Measurements from ENCODE around the gene CENPU.
"Not testable (repeated sequence)": the region's sequence is repeated elsewhere in the genome, so short reads cannot be mapped to it uniquely, and the experiment has no call there.

CENPU gene

DNA sequence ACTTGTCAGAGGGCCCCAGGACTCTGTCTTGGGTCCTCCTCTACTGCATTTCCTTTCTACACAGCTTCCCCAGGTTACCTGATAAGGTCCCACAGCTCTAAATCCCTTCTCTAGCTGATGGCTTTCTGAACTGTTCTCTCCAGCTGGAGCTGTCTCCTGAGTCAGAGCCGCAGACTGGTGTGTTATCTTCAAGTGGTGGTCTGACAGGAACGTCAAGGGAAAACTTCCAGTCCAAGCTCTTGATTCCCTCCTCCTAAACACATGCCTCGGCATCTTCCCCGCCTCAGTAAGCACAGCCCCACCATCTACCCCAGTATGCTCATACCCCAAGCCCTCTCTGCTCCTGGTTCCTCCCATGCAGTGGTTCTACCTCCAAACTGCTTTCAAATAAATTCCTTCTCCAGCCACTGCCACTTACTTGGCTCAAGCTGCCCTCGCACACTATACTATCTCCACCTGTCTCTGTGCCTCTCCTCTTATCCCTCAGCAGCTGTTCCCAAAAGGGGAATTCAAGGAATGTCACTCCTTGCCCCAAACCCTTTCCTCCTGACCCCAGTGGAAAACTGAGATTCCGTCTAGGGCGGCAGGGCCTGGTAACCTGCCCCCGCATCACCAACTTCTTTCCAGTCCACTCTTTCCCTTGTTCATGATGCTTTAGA, 17.2 kb upstream of the CENPU start:
- DNase-seq = no peak

DNA sequence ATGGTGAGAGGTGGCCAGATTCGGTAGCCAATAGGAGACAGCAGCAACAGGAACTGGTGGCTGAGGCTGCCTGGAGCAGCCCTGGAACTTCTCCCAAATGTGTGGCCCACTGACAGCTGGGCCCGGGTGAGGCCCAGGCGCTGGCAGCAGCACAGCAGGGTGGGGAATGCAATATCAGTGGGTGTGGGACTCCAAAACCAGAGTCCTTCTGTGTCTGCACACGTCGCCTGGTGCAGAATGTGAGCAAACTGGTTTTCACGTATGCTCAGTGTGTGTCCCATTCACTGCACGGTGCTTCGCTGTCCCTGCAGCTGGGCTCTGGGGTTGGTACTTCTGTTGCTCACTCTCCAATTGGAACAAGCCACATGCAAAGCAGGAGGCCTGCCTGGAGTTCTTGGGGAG, 14.4 kb upstream of the CENPU start:
- DNase-seq = no peak

DNA sequence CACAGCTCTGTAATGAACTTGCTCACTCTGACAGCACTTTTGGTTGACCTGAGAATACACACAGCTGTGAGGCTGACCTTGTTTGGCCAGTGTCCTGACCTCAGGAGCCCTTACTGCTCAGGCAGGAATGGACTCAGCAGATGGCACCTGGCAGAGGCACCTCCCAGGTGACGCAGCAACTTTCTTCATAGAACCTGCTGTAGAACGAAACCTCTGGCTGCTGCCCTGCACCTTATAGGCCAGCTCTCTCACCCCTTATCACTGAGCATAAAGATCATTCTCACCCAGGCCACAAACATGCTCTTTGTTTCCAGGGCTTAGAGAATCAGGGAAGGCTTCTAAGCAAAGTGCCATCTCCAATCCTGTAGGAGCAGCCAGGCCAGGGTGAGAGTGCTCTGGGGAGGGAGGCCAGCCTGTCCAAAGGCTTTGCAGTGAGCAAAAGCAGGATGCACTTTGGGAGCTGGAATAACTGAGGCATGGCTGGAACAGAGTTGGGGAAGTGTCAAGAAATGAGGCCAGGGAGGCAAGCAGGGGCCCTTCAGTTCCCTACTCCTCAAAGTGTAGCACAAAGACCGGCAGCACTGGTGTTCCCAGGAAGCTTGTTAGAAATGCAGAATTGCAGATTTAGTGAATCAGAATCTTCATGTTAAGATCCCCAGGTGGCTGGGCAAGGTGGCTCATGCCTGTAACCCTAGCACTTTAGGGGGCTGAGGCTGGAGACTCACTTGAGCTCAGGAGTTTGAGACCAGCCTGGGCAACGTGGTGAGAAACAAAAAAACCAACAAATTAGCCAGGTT, 13.3 kb upstream of the CENPU start:
- DNase-seq = no peak

DNA sequence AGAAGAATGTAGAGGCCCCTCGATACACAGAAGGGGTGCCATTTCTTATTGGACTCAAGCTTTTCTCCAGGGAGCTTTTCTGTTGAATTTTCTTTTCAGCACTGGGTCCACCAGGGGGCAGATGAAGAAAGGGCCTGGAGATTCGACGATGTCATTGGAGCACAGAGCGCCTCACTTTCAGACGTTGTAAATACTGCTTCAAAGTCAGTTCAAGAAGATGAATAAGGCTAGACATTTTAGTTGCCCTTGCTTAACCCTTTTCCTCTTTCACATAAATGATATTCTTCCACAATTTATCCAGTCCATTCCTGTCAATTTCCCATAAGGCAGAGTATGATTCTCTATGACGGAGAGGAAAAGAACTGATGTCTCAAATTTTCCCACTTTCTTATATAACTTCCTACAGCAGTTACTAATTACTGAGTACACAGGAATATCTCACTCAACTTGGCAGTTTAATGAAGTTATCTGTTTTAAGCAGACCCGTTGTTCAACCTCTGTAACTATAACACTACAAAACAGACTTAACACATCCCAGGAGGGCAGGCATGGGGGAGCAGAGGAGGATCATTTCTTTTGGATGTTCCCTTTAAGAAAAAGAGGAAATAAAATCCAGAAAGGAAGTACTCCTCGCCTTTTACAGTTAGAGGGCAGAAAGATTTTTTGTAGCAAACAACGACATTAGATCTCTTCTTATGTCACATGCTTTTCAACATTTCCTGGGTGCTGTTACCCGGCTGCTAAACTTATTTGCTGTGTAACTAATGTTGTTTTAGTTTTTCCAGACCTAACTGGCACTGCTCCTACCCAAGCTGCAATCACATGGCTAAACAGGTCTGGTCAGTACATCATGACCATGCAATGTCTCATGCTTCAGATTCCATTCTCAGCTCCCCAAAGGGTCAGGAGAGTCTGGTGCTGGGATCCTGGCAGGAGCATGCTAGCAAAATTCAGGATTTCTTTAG, 12.2 kb upstream of the CENPU start:
- peak; percentile 95 for DNase-seq

DNA sequence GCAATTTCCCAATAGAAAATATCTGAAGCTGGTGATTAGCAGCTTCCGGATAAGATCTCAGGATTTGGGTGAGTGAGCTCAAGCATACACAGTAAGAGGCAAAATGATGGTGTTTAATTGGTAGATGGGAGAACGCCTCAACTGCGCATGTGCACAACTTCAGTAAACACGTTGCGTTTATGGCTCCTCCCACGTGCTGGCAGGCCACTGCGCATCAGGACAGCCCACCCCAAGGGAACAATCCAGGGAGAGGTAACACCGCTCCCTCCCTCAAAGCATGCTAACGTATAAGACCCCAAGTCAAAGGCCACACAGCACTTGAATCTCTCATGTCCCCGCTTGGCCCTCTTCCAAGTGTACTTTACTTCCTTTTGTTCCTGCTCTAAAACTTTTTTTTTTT, 10.3 kb upstream of the CENPU start:
- no peak for DNase-seq

DNA sequence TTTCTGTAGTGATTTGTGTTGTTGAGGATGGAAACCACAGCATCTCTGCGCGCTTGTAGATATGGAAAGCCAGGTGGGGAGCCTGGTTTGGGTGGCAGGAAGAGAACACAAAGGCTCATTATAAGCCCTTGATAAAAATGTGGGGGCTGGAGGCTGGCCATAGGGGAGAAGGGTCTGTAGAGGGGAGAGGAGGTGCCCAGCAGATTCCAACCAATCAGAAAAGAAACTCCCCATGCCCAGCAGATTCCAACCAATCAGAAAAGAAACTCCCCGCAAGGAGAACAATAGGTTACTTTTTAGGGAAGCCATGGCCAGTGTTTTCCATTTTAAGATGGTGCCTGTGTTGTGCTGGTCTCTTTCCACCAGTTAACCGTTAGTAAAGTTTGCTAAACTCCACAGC, 9.8 kb upstream of the CENPU start:
- DNase-seq = no peak

DNA sequence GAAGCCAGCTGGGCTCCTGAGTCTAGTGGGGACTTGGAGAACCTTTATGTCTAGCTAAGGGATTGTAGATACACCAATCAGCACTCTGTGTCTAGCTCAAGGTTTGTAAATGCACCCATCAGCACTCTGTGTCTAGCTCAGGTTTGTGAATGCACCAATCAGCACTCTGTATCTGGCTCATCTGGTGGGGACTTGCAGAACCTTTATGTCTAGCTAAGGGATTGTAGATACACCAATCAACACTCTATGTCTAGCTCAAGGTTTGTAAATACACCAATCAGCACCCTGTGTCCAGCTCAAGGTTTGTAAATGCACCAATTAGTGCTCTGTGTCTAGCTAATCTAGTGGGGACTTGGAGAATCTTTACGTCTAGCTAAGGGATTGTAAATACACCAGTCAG, 7.8 kb upstream of the CENPU start:
- not testable (repeated sequence) for DNase-seq

DNA sequence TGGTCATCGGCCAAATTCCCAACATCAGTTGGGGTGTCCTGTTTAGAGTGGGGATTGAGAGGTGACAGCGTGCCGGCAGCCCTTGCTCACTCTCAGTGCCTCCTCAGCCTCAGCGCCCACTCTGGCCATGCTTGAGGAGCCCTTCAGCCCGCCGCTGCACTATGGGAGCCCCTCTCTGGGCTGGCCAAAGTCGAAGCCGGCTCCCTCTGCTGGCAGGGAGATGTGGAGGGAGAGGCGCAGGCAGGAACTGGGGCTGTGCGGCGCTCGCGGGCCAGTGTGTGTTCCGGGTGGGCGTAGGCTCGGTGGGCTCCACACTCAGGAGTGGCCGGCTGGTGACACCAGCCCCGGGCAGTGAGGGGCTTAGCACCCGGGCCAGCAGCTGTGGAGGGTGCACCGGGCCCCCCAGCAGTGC, 7.1 kb upstream of the CENPU start:
- no peak for DNase-seq

DNA sequence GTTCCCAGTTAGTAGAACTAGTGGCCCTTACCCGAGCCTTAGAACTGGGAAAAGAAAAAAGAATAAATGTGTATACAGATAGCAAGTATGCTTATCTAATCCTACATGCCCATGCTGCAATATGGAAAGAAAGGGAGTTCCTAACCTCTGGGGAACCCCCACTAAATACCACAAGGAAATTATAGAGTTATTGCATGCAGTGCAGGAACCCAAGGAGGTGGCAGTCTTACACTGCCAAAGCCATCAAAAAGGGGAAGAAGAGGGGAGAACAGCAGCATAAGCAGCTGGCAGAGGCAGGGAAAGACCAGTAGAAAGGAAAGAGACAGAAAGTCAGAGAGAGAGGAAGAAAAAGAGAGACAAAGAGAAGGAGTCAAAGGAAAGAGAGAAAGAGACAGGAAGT, 5.7 kb upstream of the CENPU start:
- peak; percentile 49 to 61 for DNase-seq

DNA sequence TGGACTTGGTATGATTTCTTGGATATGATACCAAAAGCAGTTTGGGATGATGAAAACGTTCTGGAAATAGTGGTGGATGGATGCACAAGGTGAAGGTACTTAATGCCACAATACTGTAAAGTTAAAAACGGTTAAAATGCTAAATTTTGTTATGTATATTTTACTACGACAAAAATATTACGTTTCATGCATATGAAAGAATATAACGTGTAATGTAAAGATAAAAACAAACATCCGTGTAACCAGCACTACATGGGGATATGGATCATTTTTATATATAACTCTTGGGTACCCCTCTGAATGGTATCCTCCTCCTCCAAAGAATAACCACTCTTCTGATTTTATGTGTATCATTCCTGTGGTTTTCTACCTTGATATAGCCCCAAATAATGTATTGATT, 862 bp upstream of the CENPU start:
- DNase-seq = no peak

DNA sequence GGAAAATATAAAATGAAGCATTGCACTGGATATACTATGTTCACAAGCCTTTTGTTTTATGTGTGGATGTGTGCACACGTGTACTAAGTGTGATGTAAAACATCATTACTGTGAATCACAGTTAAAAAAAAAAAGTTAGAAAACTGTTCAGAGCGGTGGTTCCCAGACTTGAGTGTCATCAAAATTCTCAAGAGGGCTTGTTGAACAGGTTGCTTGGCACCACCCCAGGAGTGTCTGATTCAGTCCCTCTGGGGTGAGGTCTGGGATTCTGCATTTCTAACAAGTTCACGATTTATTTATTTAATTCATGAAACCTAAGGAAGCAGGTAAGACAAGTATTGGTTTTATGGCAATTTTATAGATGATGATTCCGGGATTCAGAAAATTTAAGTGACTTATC, 1.8 kb downstream of the CENPU start:
- no peak for DNase-seq

DNA sequence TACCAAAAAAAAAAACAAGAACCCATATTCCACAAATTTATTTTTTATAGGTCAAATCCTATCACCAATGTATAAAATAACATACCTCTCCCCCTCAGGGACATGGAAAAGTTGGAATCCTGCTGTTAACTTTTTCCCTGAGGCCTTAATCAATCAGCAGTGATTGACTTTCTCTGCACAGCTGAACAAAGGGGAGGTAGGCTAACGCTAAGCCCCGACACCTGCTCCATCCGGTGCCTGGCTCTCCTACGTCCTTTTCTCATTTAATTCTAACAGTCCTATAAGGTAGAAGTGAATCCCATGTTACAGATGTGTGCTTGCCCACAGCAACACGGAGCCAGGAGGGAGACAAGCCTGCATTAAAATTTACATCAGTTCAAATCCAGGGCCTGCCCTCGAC, 2.8 kb downstream of the CENPU start:
- no peak for DNase-seq

DNA sequence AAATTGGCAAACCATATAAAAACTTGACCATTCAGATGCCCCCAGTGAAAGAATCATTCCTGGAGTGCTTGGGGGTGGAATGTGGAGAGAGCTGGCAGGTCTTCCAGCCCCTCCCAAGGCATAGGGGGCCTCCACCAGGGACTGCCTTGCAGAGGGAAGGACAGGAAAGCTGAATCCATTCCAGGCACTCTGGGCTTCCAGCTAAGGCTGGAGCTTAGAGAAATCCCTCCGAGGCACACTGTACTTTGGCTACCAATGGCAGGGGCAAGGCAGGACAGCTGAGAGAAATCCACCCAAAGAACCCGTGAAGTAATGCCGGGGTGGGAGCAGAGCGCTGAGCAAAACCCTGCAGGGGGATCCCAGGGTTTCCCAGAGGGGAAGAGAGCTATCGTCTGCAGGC, 4.0 kb downstream of the CENPU start:
- DNase-seq = no peak

DNA sequence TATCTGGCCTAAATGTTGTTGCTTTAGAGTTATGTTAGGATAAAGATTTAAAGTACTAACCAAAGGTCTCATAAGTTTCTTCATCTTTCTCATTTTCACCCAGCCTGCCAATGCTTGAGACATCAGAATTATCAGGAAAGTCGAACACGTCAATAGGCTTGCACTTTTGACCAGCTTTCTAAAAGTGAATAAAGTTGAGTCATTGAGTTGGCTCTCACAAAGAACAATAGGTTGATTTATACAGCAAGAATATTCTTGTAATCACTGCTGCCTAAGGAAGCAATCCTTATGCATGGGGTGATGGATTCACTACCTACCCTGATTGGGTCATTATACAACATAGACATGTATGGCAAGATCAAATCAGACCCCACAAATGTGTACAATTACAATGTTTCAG, 5.0 kb downstream of the CENPU start:
- no peak for DNase-seq

DNA sequence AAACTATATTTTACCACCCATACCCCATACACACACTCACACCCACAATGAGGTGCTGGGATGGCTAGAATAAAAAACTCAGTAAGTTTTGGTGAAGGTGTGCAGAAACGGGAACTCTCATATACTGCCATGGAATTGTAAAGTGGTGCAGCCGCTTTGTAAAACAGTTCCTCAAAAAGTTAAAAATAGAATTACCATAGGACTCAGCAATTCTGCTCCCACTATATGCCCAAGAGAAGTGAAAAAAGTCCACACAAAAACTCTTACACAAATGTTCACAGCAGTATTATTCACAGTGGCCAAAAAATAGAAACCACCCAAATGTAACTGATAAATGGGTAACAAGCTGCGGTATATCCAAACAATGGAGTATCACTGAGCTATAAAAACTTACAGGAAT, 6.5 kb downstream of the CENPU start:
- DNase-seq = no peak

DNA sequence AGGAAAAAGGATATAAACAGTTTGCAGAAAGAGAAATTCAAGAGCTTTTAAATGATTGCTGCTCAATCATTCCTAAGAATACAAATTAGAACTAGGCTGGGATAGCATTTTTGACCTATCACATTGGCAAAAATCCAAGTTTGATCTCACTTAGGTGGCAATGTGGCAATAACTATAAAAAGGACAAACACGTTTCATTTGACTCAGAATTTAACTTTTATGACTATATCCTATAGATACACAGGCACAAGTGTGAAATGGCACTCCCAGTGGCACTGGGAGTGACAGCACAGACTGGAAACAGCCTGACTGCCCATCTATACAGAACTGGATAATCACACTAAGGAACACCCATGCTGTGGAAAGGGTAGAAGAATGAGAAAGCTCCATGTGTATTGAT, 11.1 kb downstream of the CENPU start:
- DNase-seq = no peak

DNA sequence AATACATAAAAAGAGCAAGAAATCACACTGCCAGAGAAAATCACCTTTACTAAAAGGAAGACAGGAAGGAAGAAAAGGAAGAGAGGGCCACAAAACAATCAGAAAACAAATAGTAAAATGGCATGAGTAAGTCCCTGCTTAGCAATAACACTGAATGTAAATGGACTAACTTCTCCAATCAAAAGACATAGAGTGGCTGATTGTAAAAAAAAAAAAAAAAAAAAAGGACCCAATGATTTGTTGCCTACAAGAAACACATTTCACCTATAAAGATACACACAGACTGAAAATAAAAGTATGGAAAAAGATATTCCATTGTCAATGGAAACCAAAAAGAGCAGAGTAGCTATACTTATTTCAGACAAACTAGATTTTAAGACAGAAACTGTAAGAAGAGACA, 12.6 kb downstream of the CENPU start:
- DNase-seq = no peak

DNA sequence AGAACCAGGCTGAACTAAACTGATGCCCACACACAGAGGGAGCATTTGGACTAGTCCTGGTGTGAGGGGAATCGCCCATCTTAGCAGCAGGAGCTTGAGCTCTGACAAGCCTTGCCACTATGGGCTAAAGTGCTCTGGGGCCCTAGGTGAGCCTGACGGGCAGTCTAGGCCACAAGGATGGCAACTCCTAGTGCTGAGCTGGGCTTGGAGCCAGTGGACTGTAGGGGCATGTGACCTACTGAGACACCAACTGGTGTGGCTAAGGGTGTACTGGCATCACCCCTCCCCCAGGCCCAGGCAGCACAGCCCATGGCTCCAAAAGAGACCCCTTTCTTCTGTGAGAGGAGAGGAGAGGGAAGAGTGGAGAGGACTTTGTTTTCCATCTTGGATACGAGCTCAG, 14.5 kb downstream of the CENPU start:
- no peak for DNase-seq

DNA sequence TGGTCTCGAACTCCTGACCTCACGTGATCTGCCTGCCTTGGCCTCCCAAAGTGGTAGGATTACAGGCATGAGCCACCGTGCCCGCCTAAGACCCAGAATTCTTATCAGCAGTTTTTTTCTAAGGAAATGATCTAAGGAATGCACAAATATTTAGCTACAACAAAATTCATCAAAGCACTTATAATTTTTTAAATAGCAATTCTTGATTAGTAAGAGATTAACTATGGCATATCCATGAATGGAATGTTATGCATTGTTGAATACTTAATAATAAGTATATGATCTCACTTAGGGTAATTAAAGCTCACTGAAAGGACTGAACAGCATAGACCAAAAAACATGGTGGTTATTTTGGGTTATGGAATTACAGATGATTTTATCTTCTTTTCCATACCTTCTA, 18.4 kb downstream of the CENPU start:
- no peak for DNase-seq

DNA sequence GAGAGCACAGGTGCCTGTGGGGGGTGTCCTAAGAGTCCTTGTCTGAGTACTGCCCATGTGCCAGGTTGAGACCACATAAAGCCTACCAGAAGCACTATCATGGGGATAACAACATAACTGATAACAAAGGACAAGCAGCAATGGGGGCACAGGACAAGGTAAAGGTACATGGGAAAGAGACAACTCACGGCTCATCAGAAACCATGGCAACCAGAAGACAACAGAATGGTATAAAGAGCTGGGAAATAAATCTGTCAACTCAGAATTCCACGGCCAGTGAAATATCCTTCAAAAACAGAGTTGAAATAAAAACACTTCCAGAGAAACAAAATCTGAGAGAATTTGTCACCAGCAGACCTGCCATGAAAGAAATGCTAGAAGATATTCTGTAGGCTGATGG, 20.0 kb downstream of the CENPU start:
- no peak for DNase-seq

DNA sequence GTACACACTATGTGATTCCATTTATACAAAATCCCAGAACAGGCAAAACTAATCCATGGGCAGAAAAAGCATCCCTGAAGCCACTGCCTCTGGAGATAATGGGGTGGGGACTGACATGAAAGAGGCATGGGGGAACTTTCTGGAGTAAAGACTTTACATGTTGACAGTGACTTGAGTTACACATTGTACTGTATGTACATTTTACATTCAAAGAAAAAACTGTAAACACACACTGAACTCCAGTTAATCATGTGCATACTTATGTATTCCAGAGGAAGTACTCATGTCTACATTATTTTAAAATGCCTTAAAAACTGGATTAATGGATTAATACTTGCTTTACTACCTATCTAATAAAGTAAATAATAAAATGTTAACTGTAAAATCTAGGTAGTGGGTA, 21.6 kb downstream of the CENPU start:
- DNase-seq = no peak

DNA sequence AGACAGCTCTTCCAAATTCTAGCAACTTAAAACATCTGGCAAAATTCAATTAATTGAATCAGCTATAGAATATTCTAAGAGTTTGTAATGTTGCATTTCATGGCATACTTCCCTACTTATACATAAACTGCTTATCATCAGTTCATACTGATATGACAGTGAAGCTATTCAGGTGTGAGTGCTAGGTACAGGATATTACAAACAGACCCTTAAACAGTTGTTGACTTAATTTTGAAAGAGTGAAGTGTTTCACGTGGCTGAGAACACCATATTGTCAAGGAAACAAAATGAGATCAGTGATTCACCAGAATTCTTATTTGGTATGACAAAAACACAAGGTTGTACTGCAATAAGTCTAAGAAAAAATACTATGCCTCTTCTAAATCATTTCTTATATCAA, 27.4 kb downstream of the CENPU start:
- no peak for DNase-seq

DNA sequence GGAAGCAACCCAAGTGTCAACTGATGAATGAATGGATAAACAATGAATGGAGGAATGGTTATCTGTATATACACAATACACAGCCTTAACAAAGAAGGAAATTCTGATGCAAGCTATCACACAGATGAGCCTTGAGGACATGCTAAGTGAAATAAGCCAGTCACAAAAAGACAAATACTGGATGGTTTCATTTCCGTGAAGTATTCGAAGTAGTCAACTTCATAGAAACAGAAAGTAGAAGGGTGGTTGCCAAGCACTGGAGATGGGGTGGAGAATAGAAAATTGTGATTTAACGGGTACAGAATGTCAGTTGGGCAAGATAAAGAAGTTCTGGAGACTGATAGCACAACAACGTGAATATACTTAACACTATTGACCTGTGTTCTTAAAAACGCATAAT, 28.2 kb downstream of the CENPU start:
- DNase-seq = no peak

DNA sequence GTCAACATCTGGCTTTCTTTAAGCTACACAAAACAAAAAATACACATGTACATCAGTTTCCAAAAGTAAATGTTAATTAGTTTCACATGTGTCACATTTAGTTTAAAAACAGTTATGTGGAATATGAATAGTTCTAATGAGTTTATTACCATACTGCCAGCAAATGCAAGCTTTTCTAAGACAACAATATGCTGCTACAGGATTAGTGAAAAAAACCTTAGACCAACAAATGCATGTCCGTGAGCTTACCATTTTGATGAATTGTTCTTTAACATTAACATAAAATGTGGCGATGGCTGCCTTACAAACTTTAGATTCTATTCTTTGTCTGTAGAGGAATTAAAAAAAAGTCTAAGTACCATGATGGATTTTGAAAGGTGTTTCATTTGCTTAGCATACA, 31.8 kb downstream of the CENPU start:
- no peak for DNase-seq
